Measurements from ENCODE around the gene KCNJ8. TPM values are rescaled to one million over a fixed set of nuclear protein-coding genes. Genes with fewer than 3 reads are reported as not detected.

The KCNJ8 gene
- total and polyA plus RNA-seq, 10 of the 15 experiments (the other 5 are each of a cell fraction or from before 2014, with no cell fraction given), result not detected

- H3K27me3 ChIP-seq (replicated peaks in 1 of 2; ENCODE audit: control insufficient read depth in 2 of 2, insufficient read depth in 2 of 2, low read length in 1 of 2), result no peaks in the 10 kb centered on the region
- H3K4me3 ChIP-seq, result no peak overlapping the region
- H4K20me1 ChIP-seq (ENCODE audit: control insufficient read depth, insufficient read depth), result no peaks in the 10 kb centered on the region
- H3K4me1 ChIP-seq (ENCODE audit: control insufficient read depth, insufficient read depth, low read length), result no peaks in the 10 kb centered on the region
- no peak for DNase-seq (ENCODE audit: low read depth, low spot score)
- no TSS peak for BruUV-seq (replicated peaks)
- no peak for FAIRE-seq
- H3K9ac ChIP-seq (ENCODE audit: control insufficient read depth, insufficient read depth, low read length), result no peak overlapping the region
- TF ChIP-seq HDAC2 (IDR thresholded peaks at IDR 0.05), result no peak
- H3K79me2 ChIP-seq (ENCODE audit: control insufficient read depth, insufficient read depth, low read length), result no peaks in the 10 kb centered on the region
- RAD21 ChIA-PET (ENCODE audit: unreplicated experiment), result no interaction called here
- POLR2A ChIA-PET, result no interaction called here
- intact Hi-C loops (cut with micrococcal nuclease; ENCODE audit: unreplicated experiment) (no loop called here), in situ Hi-C loops (cut with MboI) (no loop called here)
- no peaks in the 10 kb centered on the region for H3K9me3 ChIP-seq (replicated peaks; ENCODE audit: control insufficient read depth, insufficient read depth, low read length)
- H3K27ac ChIP-seq (ENCODE audit: control insufficient read depth, insufficient read depth), result no peak overlapping the region
- no peak overlapping the region for H2AFZ ChIP-seq (ENCODE audit: control insufficient read depth, low read depth, low read length)
- SMC1A ChIA-PET (ENCODE audit: uncharacterized antibody, unreplicated experiment), result no interaction called here
- H3K4me2 ChIP-seq (ENCODE audit: control insufficient read depth, insufficient read depth), result no peak overlapping the region
- CTCF ChIA-PET, result no interaction called here
- H3K36me3 ChIP-seq (ENCODE audit: control insufficient read depth in 2 of 2, insufficient read depth in 2 of 2, low read length in 1 of 2), result no peaks in the 10 kb centered on the region
- no peak for ATAC-seq
Observed at GRCh38 chr12:21809100-21809499, 34.6 kb upstream of the KCNJ8 start.

DNA sequence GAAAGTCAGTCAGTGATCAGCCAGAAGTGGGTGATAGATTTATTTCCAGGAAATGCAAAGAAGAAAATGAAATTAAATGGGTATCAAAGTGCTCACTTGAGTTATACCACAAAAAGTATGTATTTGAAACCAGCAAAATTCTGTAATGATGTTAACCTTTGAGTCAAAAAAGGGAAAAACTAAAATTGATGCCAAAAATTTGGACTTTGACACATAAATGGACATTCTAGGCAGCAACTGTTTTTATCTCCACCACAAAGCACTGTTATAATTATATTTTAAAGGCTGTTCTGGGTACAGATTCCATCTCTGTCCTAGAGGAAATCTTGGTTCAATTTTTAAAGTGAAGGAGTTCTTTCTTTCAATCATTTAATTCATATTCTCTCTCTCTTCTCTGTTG lies 31.7 kb upstream of the KCNJ8 start:
- no peak for FAIRE-seq

More for the DNA sequence above, 31.7 kb upstream of the KCNJ8 start:
- Histone ChIP-seq H3K27ac (ENCODE audit: control insufficient read depth, insufficient read depth) (no peak overlapping the region), H3K4me3 (no peak overlapping the region), H3K79me2 (ENCODE audit: control insufficient read depth, insufficient read depth, low read length) (no peaks in the 10 kb centered on the region), H3K9me3 (replicated peaks; ENCODE audit: control insufficient read depth, insufficient read depth, low read length) (no peaks in the 10 kb centered on the region), H3K4me1 (ENCODE audit: control insufficient read depth, insufficient read depth, low read length) (no peaks in the 10 kb centered on the region), H3K4me2 (ENCODE audit: control insufficient read depth, insufficient read depth) (no peak overlapping the region), H2AFZ (ENCODE audit: control insufficient read depth, low read depth, low read length) (no peak overlapping the region), H4K20me1 (ENCODE audit: control insufficient read depth, insufficient read depth) (no peaks in the 10 kb centered on the region), H3K36me3 (ENCODE audit: control insufficient read depth in 2 of 2, insufficient read depth in 2 of 2, low read length in 1 of 2) (no peaks in the 10 kb centered on the region), H3K9ac (ENCODE audit: control insufficient read depth, insufficient read depth, low read length) (no peak overlapping the region), H3K27me3 (replicated peaks in 1 of 2; ENCODE audit: control insufficient read depth in 2 of 2, insufficient read depth in 2 of 2, low read length in 1 of 2) (no peaks in the 10 kb centered on the region)
- ChIA-PET RAD21 (ENCODE audit: unreplicated experiment) (no interaction called here), POLR2A (no interaction called here), CTCF (no interaction called here), SMC1A (ENCODE audit: uncharacterized antibody, unreplicated experiment) (no interaction called here)
- DNase-seq (ENCODE audit: low read depth, low spot score) (no peak), ATAC-seq (no peak)
- in situ Hi-C loops (cut with MboI) (no loop called here), intact Hi-C loops (cut with micrococcal nuclease; ENCODE audit: unreplicated experiment) (no loop called here)
- BruUV-seq (replicated peaks), result no TSS peak
- no peak for TF ChIP-seq LARP7 (IDR thresholded peaks at IDR 0.05)
- TF ChIP-seq BCL11A (IDR thresholded peaks at IDR 0.05; ENCODE audit: low read depth, low read length), result no peak
- TF ChIP-seq SREBF2 (IDR thresholded peaks at IDR 0.05; ENCODE audit: low read length), result no peak
- no peak for TF ChIP-seq GABPA (IDR thresholded peaks at IDR 0.05; ENCODE audit: low read depth)
- TF ChIP-seq, protein P1, sequence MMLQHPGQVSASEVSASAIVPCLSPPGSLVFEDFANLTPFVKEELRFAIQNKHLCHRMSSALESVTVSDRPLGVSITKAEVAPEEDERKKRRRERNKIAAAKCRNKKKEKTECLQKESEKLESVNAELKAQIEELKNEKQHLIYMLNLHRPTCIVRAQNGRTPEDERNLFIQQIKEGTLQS (IDR thresholded peaks at IDR 0.05; ENCODE audit: borderline replicate concordance, extremely low read depth, low read depth, low read length), result no peak
- TF ChIP-seq ESRRA (IDR thresholded peaks at IDR 0.05; ENCODE audit: low read length), result no peak
- TF ChIP-seq HCFC1 (IDR thresholded peaks at IDR 0.05; ENCODE audit: low read length), result no peak
- no peak for TF ChIP-seq SMAD1 (IDR thresholded peaks at IDR 0.05; ENCODE audit: low read depth, partially characterized antibody)
- TF ChIP-seq SPI1 (IDR thresholded peaks at IDR 0.05; ENCODE audit: borderline replicate concordance, insufficient read depth, low read depth, low read length), result no peak
- no peak for TF ChIP-seq PML (IDR thresholded peaks at IDR 0.05; ENCODE audit: low read length)
- no peak for TF ChIP-seq ZNF217 (IDR thresholded peaks at IDR 0.05)
- TF ChIP-seq YBX1 (IDR thresholded peaks at IDR 0.05), result no peak
- TF ChIP-seq CEBPZ (IDR thresholded peaks at IDR 0.05; ENCODE audit: low read depth, low read length), result no peak
- TF ChIP-seq HDAC2 (IDR thresholded peaks at IDR 0.05), result no peak
- no peak for TF ChIP-seq TCF7 (IDR thresholded peaks at IDR 0.05; ENCODE audit: borderline replicate concordance)
